Measurements from ENCODE around the gene ZDHHC11B. TPM values are rescaled to one million over a fixed set of nuclear protein-coding genes. Genes with fewer than 3 reads are reported as not detected.
"Not testable (repeated sequence)": the region's sequence is repeated elsewhere in the genome, so short reads cannot be mapped to it uniquely, and the experiment has no call there.

ZDHHC11B gene
- total and polyA plus RNA-seq, 9 donors: 1.7 to 8.0 (median 2.4) TPM

DNA sequence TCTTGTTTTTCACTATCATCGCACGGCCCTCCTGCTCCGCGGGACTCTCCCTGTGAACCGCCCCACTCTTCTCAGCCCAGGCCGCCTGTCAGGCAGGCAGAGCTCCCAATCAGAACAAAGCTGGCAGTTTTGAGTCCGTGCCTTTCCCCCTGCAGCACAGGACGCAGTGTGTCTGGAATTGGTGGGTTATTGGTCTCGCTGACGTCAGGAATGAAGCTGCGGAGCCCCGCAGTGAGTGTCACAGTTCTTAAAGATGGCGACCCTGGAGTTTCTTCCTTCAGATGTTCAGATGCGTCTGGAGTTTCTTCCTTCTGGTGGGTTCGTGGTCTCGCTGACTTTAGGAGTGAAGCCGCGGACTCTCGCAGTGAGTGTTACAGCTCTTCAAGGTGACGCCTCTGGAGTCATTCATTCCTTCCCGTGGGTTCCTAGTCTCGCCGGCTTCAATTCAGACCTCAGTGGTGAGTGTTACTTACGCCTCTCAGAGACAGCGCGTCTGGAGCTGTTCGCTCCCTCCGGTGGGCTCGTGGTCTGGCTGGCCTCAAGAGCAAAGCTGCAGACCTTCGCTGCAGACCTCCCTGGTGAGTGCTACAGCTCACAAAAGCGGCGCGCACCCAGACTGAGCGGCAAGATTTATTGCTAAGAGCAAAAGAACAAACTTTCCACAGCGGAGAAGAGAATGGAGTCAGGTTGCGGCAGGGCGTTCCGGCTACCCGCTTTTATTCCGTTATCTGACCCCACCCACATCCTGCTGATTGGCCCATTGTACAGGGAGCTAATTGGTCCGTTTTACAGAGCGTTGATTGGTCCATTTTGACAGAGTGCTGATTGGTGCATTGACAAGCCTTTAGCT, 7.4 kb downstream of the ZDHHC11B start:
- DNase-seq: peak in 2 of 5 donors; percentile 16 to 18
- intact Hi-C loops (cut with DNase I): loop anchor here in 2 of 4 donors (2.0 to 5.0 kb wide), 2 partner anchors 75 to 94 kb away; no protein-coding TSS in a partner anchor
- H3K27ac ChIP-seq: no peak overlapping the region
- H3K4me1 ChIP-seq (ENCODE audit: insufficient read depth): no peaks in the 10 kb centered on the region
- TF ChIP-seq EP300 (IDR thresholded peaks at IDR 0.05) (no peak), POLR2A (IDR thresholded peaks at IDR 0.05) (no peak)
- TF ChIP-seq, protein P1, sequence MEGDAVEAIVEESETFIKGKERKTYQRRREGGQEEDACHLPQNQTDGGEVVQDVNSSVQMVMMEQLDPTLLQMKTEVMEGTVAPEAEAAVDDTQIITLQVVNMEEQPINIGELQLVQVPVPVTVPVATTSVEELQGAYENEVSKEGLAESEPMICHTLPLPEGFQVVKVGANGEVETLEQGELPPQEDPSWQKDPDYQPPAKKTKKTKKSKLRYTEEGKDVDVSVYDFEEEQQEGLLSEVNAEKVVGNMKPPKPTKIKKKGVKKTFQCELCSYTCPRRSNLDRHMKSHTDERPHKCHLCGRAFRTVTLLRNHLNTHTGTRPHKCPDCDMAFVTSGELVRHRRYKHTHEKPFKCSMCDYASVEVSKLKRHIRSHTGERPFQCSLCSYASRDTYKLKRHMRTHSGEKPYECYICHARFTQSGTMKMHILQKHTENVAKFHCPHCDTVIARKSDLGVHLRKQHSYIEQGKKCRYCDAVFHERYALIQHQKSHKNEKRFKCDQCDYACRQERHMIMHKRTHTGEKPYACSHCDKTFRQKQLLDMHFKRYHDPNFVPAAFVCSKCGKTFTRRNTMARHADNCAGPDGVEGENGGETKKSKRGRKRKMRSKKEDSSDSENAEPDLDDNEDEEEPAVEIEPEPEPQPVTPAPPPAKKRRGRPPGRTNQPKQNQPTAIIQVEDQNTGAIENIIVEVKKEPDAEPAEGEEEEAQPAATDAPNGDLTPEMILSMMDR (IDR thresholded peaks at IDR 0.05): no peak
- 50 to 63% (median 58%) methylated on average over 42 of the region's 42 CpGs for WGBS, 3 donors
- no peaks in the 10 kb centered on the region for H3K36me3 ChIP-seq
- H3K9me3 ChIP-seq: no peaks in the 10 kb centered on the region
- no peaks in the 10 kb centered on the region for H3K27me3 ChIP-seq
- H3K4me3 ChIP-seq: no peak overlapping the region

DNA sequence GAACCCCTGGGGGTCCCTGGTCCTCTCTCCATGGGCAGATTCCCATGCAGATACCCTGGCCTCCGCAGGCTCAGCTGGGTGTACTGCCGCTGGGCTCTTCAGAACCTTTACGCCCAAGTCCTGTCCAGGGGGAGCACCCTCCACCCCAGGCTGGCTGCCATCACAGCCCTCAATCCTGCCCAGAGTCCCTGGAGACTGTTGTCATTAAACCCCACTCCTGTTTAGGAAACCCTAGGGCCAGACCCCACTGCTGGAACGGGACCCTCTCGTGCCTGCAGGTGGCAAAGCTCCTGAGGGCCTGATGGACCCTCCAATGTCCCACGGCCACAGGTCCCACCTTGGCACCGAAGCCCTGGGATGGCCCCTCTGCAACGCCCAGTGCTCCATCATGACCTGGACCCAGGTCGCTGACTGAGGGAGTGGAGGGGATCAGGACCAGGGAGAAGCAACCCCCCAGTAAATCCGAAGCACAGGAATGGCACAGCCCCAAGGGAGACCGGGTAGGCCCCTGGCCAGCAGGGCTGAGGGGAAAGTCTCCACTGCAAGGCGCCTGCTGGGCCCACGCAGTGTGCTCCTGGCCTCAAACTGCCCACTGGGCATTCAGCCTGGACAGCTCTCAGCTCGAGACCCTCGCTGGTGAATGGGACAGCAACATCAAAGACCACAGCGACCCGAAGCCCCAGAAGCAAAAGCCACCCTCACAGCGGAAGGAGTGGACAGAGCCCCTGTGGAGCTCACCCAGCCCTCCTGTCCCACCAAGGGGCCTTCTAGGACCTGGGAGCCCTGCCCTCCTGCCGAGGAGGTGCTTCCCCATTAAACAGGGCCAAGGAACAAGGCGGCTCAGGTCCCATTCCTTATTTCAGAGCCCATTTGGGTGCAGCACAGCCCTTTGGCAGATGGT, 8.3 kb downstream of the ZDHHC11B start:
- 87 to 91% (median 89%) methylated on average over 20 of the region's 20 CpGs for WGBS, 3 donors
- TF ChIP-seq, protein P1 (IDR thresholded peaks at IDR 0.05): no peak
- no peak for TF ChIP-seq EP300 (IDR thresholded peaks at IDR 0.05)
- TF ChIP-seq POLR2A (IDR thresholded peaks at IDR 0.05): no peak
- intact Hi-C loops (cut with DNase I): loop anchor here in 2 of 4 donors (2.0 to 5.0 kb wide), 2 partner anchors 74 to 93 kb away; no protein-coding TSS in a partner anchor
- no peak overlapping the region for H3K27ac ChIP-seq
- H3K4me1 ChIP-seq (ENCODE audit: insufficient read depth): no peaks in the 10 kb centered on the region
- no peaks in the 10 kb centered on the region for H3K36me3 ChIP-seq
- no peak overlapping the region for H3K4me3 ChIP-seq
- H3K9me3 ChIP-seq: no peaks in the 10 kb centered on the region
- no peaks in the 10 kb centered on the region for H3K27me3 ChIP-seq
- peak in 3 of 5 donors; percentile 16 to 19 (median 17) for DNase-seq

DNA sequence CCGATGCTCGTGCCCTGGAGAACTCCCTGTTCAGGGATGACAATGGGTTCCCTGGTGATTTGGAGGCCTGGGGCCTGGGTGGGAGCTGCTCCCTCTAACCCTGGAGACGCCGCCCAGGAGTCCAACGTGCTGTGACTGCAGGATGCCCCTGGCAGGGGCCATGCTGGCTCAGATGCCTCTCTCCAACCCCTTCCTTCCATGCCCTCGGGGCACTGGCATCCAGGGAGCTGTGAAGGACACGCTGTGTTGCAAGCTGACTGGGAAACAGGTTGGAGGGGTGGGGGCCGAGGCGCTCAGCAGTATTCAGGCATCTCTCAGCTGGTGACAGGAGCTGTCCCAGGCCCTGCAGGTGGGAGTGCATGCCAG, 9.0 kb downstream of the ZDHHC11B start:
- not testable (repeated sequence) for H3K4me3 ChIP-seq; H3K27ac ChIP-seq; H3K4me1 ChIP-seq (ENCODE audit: insufficient read depth); H3K27me3 ChIP-seq; H3K9me3 ChIP-seq; H3K36me3 ChIP-seq
- peak in 1 of 5 donors; percentile 20 for DNase-seq
- intact Hi-C loops (cut with DNase I): loop anchor here in 1 of 4 donors (5.0 kb wide), 1 partner anchor 73 kb away; no protein-coding TSS in a partner anchor
- 85 to 90% (median 86%) methylated on average over 9 of the region's 9 CpGs for WGBS, 3 donors

DNA sequence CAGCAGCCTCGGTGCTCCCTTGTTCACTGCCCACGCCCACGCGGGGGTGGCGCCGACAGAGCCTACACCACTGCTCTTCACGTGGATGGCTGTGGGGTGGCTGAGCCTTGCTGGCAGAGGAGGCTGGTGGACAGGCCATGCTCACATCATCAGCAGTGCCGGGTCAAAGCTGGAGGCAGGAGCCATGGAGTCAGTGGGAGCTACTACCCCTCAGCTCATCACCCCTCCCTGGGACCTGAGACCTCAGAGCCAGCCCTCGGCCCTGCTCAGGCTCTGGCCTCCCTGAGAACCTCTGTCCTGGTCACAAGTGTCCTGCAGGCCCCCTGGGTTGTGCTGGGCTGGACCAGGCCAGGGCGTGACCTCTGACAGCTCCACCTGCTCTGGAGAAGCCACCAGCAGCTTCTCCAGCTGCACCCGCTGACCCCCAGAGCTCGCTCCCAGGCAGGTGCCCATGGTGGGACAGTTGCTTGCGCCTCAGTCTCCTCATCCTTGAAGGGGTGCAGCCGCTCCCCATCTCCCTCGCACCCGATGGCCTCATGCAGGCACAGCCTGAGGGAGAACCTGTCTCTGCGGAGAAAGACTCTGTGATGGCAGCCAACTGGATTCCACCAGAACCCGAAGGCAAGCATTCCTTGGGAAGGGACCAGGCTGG, 9.5 kb downstream of the ZDHHC11B start:
- H3K27ac ChIP-seq; H3K4me3 ChIP-seq; H3K36me3 ChIP-seq; H3K9me3 ChIP-seq; DNase-seq; H3K27me3 ChIP-seq; H3K4me1 ChIP-seq (ENCODE audit: insufficient read depth): not testable (repeated sequence)
- intact Hi-C loops (cut with DNase I): loop anchor here in 1 of 4 donors (5.0 kb wide), 1 partner anchor 73 kb away; no protein-coding TSS in a partner anchor
- WGBS, 3 donors: 80 to 82% (median 81%) methylated on average over 18 of the region's 18 CpGs

DNA sequence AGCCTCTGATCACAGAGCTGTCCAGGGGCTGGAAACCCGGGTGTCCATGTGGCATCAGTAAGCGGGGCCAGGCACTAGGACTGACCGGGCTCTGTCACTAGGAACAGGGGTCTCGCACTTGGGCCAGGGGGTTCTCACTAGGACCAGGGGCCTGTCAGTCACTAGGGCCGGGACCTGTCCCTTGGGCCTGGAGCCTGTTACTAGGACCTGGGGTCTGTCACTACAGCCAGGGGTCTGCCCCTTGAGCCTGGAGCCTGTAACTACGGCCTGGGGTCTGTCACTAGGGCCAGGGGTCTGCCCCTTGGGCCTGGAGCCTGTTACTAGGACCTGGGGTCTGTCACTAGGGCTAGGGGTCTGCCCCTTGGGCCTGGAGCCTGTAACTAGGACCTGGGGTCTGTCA, 10.2 kb downstream of the ZDHHC11B start:
- 88 to 97% (median 90%) methylated on average over 4 to 6 of the region's 6 CpGs for WGBS, 3 donors
- H3K36me3 ChIP-seq; H3K4me1 ChIP-seq (ENCODE audit: insufficient read depth); H3K4me3 ChIP-seq; H3K27ac ChIP-seq; intact Hi-C loops (cut with DNase I); H3K27me3 ChIP-seq; H3K9me3 ChIP-seq; DNase-seq: not testable (repeated sequence)

All from ovary (tissue), 9 donors.